GM18873 (cell line): ENCODE measurements around the gene ZKSCAN5.

Source experiments
- ATAC-seq: cut with Tn5 transposase; IDR thresholded peaks from one replicate; pipeline ENCODE4 v1.9.1; 2021; ENCODE audit warnings: mild to moderate bottlenecking, moderate library complexity, moderate number of reproducible peaks; ENCODE audit not compliant: unreplicated experiment, low FRiP score

The ZKSCAN5 gene

GRCh38 chr7:99504603-99505323 lies at the start of gene ZKSCAN5:
Gene ZKSCAN5, plus strand, starts transcription at chr7:99504662. Its CDS starts 1,383 bp downstream, at chr7:99506045.
- peak; percentile 59 for ATAC-seq

- ATAC-seq = no peak
Measured at GRCh38 chr7:99455874-99456273, 48.6 kb upstream of the ZKSCAN5 start.

GRCh38 chr7:99456288-99456687 lies 48.2 kb upstream of the ZKSCAN5 start:
- no peak for ATAC-seq

GRCh38 chr7:99457050-99457649 lies 47.3 kb upstream of the ZKSCAN5 start:
- ATAC-seq = no peak

- no peak for ATAC-seq
Measured at GRCh38 chr7:99457650-99458493, 46.6 kb upstream of the ZKSCAN5 start.

- ATAC-seq = no peak
Measured at GRCh38 chr7:99459087-99459486, 45.4 kb upstream of the ZKSCAN5 start.

- no peak for ATAC-seq
Measured at GRCh38 chr7:99460651-99461050, 43.8 kb upstream of the ZKSCAN5 start.

- ATAC-seq = no peak
Measured at GRCh38 chr7:99461221-99461620, 43.2 kb upstream of the ZKSCAN5 start.

GRCh38 chr7:99465421-99465768 lies 39.1 kb upstream of the ZKSCAN5 start:
- no peak for ATAC-seq

GRCh38 chr7:99468336-99468918 lies 36.0 kb upstream of the ZKSCAN5 start:
- ATAC-seq = no peak

GRCh38 chr7:99469381-99470065 lies 34.9 kb upstream of the ZKSCAN5 start:
- no peak for ATAC-seq

- ATAC-seq = peak; percentile 73
Measured at GRCh38 chr7:99472561-99473314, 31.7 kb upstream of the ZKSCAN5 start, which contains the start of gene ZNF789. Gene ZNF789, plus strand, starts transcription at chr7:99472890. Its CDS starts 3,567 bp downstream, at chr7:99476457.

- no peak for ATAC-seq
Measured at GRCh38 chr7:99473315-99473596, 31.2 kb upstream of the ZKSCAN5 start.

- no peak for ATAC-seq
Measured at GRCh38 chr7:99476107-99476506, 28.4 kb upstream of the ZKSCAN5 start.

GRCh38 chr7:99478464-99479440 lies 25.7 kb upstream of the ZKSCAN5 start:
- ATAC-seq = no peak

- no peak for ATAC-seq
Measured at GRCh38 chr7:99485094-99485493, 19.4 kb upstream of the ZKSCAN5 start.

GRCh38 chr7:99489235-99489634 lies 15.2 kb upstream of the ZKSCAN5 start:
- no peak for ATAC-seq

GRCh38 chr7:99490878-99491277 lies 13.6 kb upstream of the ZKSCAN5 start:
- ATAC-seq = no peak

GRCh38 chr7:99493823-99494222 lies 10.6 kb upstream of the ZKSCAN5 start:
- no peak for ATAC-seq
